Activated T-cell treated with anti-CD3 and anti-CD28 coated beads, Interleukin-2, amount 50 U/mL, for 72 hours (primary cell): ENCODE results near the gene HDAC5. TPM values are rescaled to one million over a fixed set of nuclear protein-coding genes. Genes with fewer than 3 reads are reported as not detected.
A peak's percentile ranks its signal among the peaks of the same experiment; 100 is the strongest.
"Not testable (repeated sequence)": the region's sequence is repeated elsewhere in the genome, so short reads cannot be mapped to it uniquely, and the experiment has no call there.

Experiments used
- ATAC-seq, 2 donors: fragments of 150-1000 bp; cut with Tn5 transposase; replicated peaks in 1 of 2; 2 replicates each; pipeline ENCODE4 v1.10.0; 2021; ENCODE audit warnings: moderate library complexity in 2 of 2, mild to moderate bottlenecking in 1 of 2
- DNase-seq, 2 donors: peaks; one replicate each; pipeline ENCODE4 v3.0.0; 2021 to 2022; ENCODE audit warnings: mixed read lengths in 1 of 2
- H3K27ac Mint-ChIP-seq: one replicate; pipeline ENCODE4 v1.8.0; 2022; ENCODE audit warnings: mild to moderate bottlenecking, moderate library complexity, mixed read lengths
- H3K27me3 Mint-ChIP-seq: one replicate; pipeline ENCODE4 v1.8.0; 2022; ENCODE audit warnings: low read depth, mixed read lengths
- H3K36me3 Mint-ChIP-seq, 2 donors: one replicate each; pipeline ENCODE4 v1.8.0; 2022; ENCODE audit warnings: mixed read lengths in 2 of 2, mild to moderate bottlenecking in 1 of 2; ENCODE audit not compliant: insufficient read depth in 2 of 2
- H3K4me1 Mint-ChIP-seq: one replicate; pipeline ENCODE4 v1.8.0; 2022; ENCODE audit warnings: low read depth, mixed read lengths
- H3K4me3 Mint-ChIP-seq, 2 donors: one replicate each; pipeline ENCODE4 v1.8.0; 2022; ENCODE audit warnings: mild to moderate bottlenecking in 2 of 2, mixed read lengths in 2 of 2, moderate library complexity in 2 of 2
- H3K9me3 Mint-ChIP-seq, 2 donors: one replicate each; pipeline ENCODE4 v1.8.0; 2022; ENCODE audit warnings: mixed read lengths in 2 of 2
- total RNA-seq, 2 donors: library from RNA; stranded (reverse); gene quantifications; one replicate each; pipeline ENCODE4 v1.2.3, GENCODE V29; 2022

HDAC5 gene
- total RNA-seq, 2 donors from 2014 or later: 34.7 to 37.8 TPM

- ATAC-seq (no peak), DNase-seq (no peak)
- no peaks in the 10 kb centered on the region for H3K27me3 Mint-ChIP-seq
- no peaks in the 10 kb centered on the region for H3K9me3 Mint-ChIP-seq
- H3K27ac Mint-ChIP-seq: no peak overlapping the region
- H3K36me3 Mint-ChIP-seq: peaks cover 3 to 25% of the 10 kb centered on the region in 2 donors
- peaks cover 23% of the 10 kb centered on the region for H3K4me1 Mint-ChIP-seq
- no peak overlapping the region for H3K4me3 Mint-ChIP-seq
Measured at GRCh38 chr17:44146375-44147346, 23.2 kb upstream of the HDAC5 start.

GRCh38 chr17:44144966-44145739 lies 21.7 kb upstream of the HDAC5 start:
- Mint-ChIP-seq H3K36me3 (peaks cover 3 to 17% of the 10 kb centered on the region in 2 donors), H3K27ac (no peak overlapping the region), H3K4me1 (peaks cover 25% of the 10 kb centered on the region), H3K4me3 (no peak overlapping the region), H3K27me3 (no peaks in the 10 kb centered on the region), H3K9me3 (no peaks in the 10 kb centered on the region)
- ATAC-seq: no peak
- DNase-seq: no peak

- not testable (repeated sequence) for H3K27me3 Mint-ChIP-seq, ATAC-seq, DNase-seq, H3K9me3 Mint-ChIP-seq, H3K27ac Mint-ChIP-seq, H3K4me3 Mint-ChIP-seq
- peaks cover 20% of the 10 kb centered on the region for H3K4me1 Mint-ChIP-seq
- peaks cover 1 to 13% of the 10 kb centered on the region in 2 donors for H3K36me3 Mint-ChIP-seq
Measured at GRCh38 chr17:44143921-44144320, 20.5 kb upstream of the HDAC5 start.

- DNase-seq (peak; percentile 77 to 87), ATAC-seq (peak; percentile 77 to 80)
- H3K27me3 Mint-ChIP-seq: no peaks in the 10 kb centered on the region
- H3K9me3 Mint-ChIP-seq: no peaks in the 10 kb centered on the region
- no peaks in the 10 kb centered on the region for H3K36me3 Mint-ChIP-seq
- H3K4me3 Mint-ChIP-seq: peak overlapping the region; percentile 51 to 66
- H3K27ac Mint-ChIP-seq: no peak overlapping the region
- peaks cover 30% of the 10 kb centered on the region for H3K4me1 Mint-ChIP-seq
Measured at GRCh38 chr17:44137891-44138709, 14.7 kb upstream of the HDAC5 start.

GRCh38 chr17:44134752-44135568 lies 11.5 kb upstream of the HDAC5 start:
- H3K27me3 Mint-ChIP-seq: no peaks in the 10 kb centered on the region
- H3K4me3 Mint-ChIP-seq: no peak overlapping the region
- ATAC-seq: no peak
- H3K4me1 Mint-ChIP-seq: peaks cover 30% of the 10 kb centered on the region
- no peak for DNase-seq
- H3K9me3 Mint-ChIP-seq: no peaks in the 10 kb centered on the region
- H3K36me3 Mint-ChIP-seq: no peaks in the 10 kb centered on the region
- no peak overlapping the region for H3K27ac Mint-ChIP-seq

- ATAC-seq (no peak), DNase-seq (no peak)
- H3K4me1 Mint-ChIP-seq: peaks cover 29% of the 10 kb centered on the region
- H3K27ac Mint-ChIP-seq: no peak overlapping the region
- no peaks in the 10 kb centered on the region for H3K9me3 Mint-ChIP-seq
- no peak overlapping the region for H3K4me3 Mint-ChIP-seq
- H3K36me3 Mint-ChIP-seq: no peaks in the 10 kb centered on the region
- no peaks in the 10 kb centered on the region for H3K27me3 Mint-ChIP-seq
Measured at GRCh38 chr17:44133918-44134476, 10.6 kb upstream of the HDAC5 start.

GRCh38 chr17:44132275-44132821 lies 8.9 kb upstream of the HDAC5 start:
- H3K36me3 Mint-ChIP-seq: no peaks in the 10 kb centered on the region
- H3K27ac Mint-ChIP-seq: no peak overlapping the region
- peak; percentile 28 to 58 for ATAC-seq
- peak overlapping the region in 1 of 2 donors; percentile 12 for H3K4me3 Mint-ChIP-seq
- peaks cover 14% of the 10 kb centered on the region for H3K4me1 Mint-ChIP-seq
- DNase-seq: no peak
- H3K9me3 Mint-ChIP-seq: no peaks in the 10 kb centered on the region
- H3K27me3 Mint-ChIP-seq: no peaks in the 10 kb centered on the region

GRCh38 chr17:44131372-44131771 lies 7.9 kb upstream of the HDAC5 start:
- peaks cover 14% of the 10 kb centered on the region for H3K4me1 Mint-ChIP-seq
- not testable (repeated sequence) for H3K36me3 Mint-ChIP-seq, H3K27me3 Mint-ChIP-seq, H3K4me3 Mint-ChIP-seq, DNase-seq, ATAC-seq, H3K27ac Mint-ChIP-seq, H3K9me3 Mint-ChIP-seq

GRCh38 chr17:44130693-44131349 lies 7.4 kb upstream of the HDAC5 start:
- DNase-seq: no peak
- no peak for ATAC-seq
- no peaks in the 10 kb centered on the region for H3K36me3 Mint-ChIP-seq
- H3K4me1 Mint-ChIP-seq: peaks cover 14% of the 10 kb centered on the region
- H3K27me3 Mint-ChIP-seq: no peaks in the 10 kb centered on the region
- H3K4me3 Mint-ChIP-seq: peak overlapping the region in 1 of 2 donors; percentile 15
- H3K27ac Mint-ChIP-seq: no peak overlapping the region
- H3K9me3 Mint-ChIP-seq: no peaks in the 10 kb centered on the region

GRCh38 chr17:44128383-44128782 lies 4.9 kb upstream of the HDAC5 start:
- ATAC-seq (no peak), DNase-seq (no peak)
- H3K9me3 Mint-ChIP-seq: no peaks in the 10 kb centered on the region
- no peaks in the 10 kb centered on the region for H3K27me3 Mint-ChIP-seq
- H3K36me3 Mint-ChIP-seq: peaks cover 0 to 1% of the 10 kb centered on the region in 2 donors
- H3K4me1 Mint-ChIP-seq: peaks cover 21% of the 10 kb centered on the region
- no peak overlapping the region for H3K27ac Mint-ChIP-seq
- no peak overlapping the region for H3K4me3 Mint-ChIP-seq

- DNase-seq (no peak), ATAC-seq (no peak)
- no peaks in the 10 kb centered on the region for H3K27me3 Mint-ChIP-seq
- H3K36me3 Mint-ChIP-seq: peaks cover 0 to 4% of the 10 kb centered on the region in 2 donors
- peak overlapping the region; percentile 60 for H3K27ac Mint-ChIP-seq
- H3K9me3 Mint-ChIP-seq: no peaks in the 10 kb centered on the region
- H3K4me1 Mint-ChIP-seq: peaks cover 24% of the 10 kb centered on the region
- peak overlapping the region; percentile 78 to 90 for H3K4me3 Mint-ChIP-seq
Measured at GRCh38 chr17:44124118-44124438, 637 bp upstream of the HDAC5 start.
